Measurements from ENCODE around the gene FAM9C.

FAM9C gene

DNA sequence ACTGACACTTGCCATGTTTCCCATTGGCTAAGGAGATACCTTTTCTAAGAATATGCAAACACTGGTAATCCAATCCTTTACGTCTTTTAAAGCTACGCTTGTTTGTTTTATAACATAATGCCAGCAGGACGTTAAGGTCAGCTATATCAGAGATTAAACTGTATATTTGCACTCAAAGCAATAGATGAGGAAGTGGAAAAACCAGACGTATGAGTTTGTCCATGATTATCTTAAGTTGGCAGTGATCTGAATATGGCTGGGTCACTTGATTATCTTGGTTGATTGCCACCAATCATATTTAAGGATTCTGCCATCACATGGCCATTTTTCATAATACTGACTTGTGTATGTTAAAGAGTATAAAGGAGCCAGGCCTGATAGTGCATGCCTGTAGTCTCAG, 50.1 kb downstream of the FAM9C start:
- FAIRE-seq, result no peak
- DNase-seq (ENCODE audit: insufficient read length, low spot score), result no peak
- no peak for TF ChIP-seq CTCF (IDR thresholded peaks at IDR 0.05; ENCODE audit: insufficient read depth, missing control alignments)

GRCh38 chrX:12993826-12994225, 50.6 kb downstream of the FAM9C start:
- FAIRE-seq, result no peak

GRCh38 chrX:12992544-12993118, 51.8 kb downstream of the FAM9C start:
- no peak for TF ChIP-seq CTCF (IDR thresholded peaks at IDR 0.05; ENCODE audit: insufficient read depth, missing control alignments)
- FAIRE-seq (no peak), DNase-seq (ENCODE audit: insufficient read length, low spot score) (no peak)

More at GRCh38 chrX:12993826-12994225, 50.6 kb downstream of the FAM9C start:
- DNase-seq (ENCODE audit: insufficient read length, low spot score), result no peak
- no peak for TF ChIP-seq CTCF (IDR thresholded peaks at IDR 0.05; ENCODE audit: insufficient read depth, missing control alignments)

DNA sequence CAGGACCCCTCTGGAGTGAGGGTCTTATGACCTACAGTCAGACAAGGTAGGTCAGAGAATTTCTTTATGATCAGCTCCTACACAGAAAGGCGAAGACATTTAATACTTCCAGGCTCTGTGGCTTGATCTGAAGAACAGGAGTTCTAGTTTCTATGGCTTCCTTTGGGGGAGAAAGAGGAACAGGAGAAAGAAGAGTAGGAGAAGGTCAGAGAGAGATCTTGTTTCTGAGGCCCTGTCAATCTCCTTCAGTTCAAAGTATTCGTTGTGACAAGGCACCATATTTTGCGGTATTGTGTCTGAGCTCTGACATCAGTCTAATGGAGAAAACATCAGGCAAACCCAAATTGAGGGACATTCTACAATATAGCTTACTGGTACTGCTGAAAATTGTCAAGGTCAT, 52.8 kb downstream of the FAM9C start:
- FAIRE-seq (no peak), DNase-seq (ENCODE audit: insufficient read length, low spot score) (no peak)
- no peak for TF ChIP-seq CTCF (IDR thresholded peaks at IDR 0.05; ENCODE audit: insufficient read depth, missing control alignments)

GRCh38 chrX:12989461-12989860, 55.0 kb downstream of the FAM9C start:
- DNase-seq (ENCODE audit: insufficient read length, low spot score) (no peak), FAIRE-seq (no peak)
- no peak for TF ChIP-seq CTCF (IDR thresholded peaks at IDR 0.05; ENCODE audit: insufficient read depth, missing control alignments)

DNA sequence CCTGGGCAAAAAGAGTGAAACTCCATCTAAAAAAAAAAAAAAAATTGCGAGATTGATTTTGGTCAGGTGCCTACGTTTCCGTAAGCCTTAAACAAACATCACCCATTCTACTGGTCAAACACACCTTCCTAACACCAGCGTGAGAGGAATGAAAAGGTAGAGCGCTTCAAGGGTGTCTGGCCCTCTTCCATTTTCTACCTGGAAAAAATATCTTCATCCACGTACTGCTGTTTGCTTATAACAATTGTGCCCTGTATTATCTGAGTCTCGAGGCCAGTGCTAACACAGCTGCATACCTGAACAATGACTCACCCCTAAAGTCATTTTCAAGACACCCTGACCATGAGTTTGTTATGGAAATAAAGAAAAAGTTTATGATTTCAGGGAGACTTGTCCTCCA, 55.6 kb downstream of the FAM9C start:
- no peak for TF ChIP-seq CTCF (IDR thresholded peaks at IDR 0.05; ENCODE audit: insufficient read depth, missing control alignments)
- DNase-seq (ENCODE audit: insufficient read length, low spot score), result no peak
- FAIRE-seq, result no peak

GRCh38 chrX:12987900-12988594, 56.4 kb downstream of the FAM9C start:
- FAIRE-seq, result no peak
- no peak for TF ChIP-seq CTCF (IDR thresholded peaks at IDR 0.05; ENCODE audit: insufficient read depth, missing control alignments)
- no peak for DNase-seq (ENCODE audit: insufficient read length, low spot score)

Measured in D721Med (cell line).